ENCODE measurements around the gene LTB4R2. TPM values are rescaled to one million over a fixed set of nuclear protein-coding genes. Genes with fewer than 3 reads are reported as not detected.

Gene LTB4R2
- total and polyA plus RNA-seq, 2 of the 8 experiments (the other 6 are each of a cell fraction or from before 2014, with no cell fraction given), result 5.3 to 6.7 TPM

DNA sequence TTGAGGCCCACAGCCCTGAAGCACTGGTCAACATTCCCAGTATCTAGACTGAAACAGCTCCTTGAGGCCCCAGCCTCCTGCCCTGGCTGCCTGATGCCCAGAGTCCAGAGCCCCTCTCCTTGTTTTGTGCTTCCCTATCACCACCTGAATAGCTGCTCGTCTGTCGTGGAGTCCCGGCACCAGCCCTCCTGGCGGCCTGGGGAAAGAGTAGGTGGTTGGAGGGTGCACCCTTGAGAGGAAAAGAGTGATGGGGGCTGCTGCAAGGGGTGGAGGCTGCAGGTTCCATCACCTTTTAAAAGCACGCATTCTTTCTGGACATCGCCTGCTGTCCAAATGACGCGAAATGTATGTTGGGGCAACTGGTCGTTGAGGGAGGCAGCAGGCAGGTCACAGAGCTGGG, 41.7 kb upstream of the LTB4R2 start (continued):
- TF ChIP-seq SIN3A (conservative IDR thresholded peaks at IDR 0.05 in 1 of 2, IDR thresholded peaks at IDR 0.05 in 1 of 2; ENCODE audit: low read depth in 1 of 2, low read length in 2 of 2), result no peak
- no peak for TF ChIP-seq ZNF274 (IDR thresholded peaks at IDR 0.05; ENCODE audit: borderline replicate concordance, extremely low read depth, low read length)
- no peak for TF ChIP-seq SP1 (IDR thresholded peaks at IDR 0.05; ENCODE audit: low read depth, low read length)
